Endothelial cell of umbilical vein (primary cell): Measurements from ENCODE around the gene CDYL. TPM values are rescaled to one million over a fixed set of nuclear protein-coding genes. Genes with fewer than 3 reads are reported as not detected.

Experiments
- BruUV-seq: library from RNA; stranded (reverse); fragments of 400-500 nt; replicated peaks from 2 replicates; lab custom pipeline; 2021; lab: Mats Ljungman, UMichigan
- CTCF ChIA-PET: fragments of 300-600, 350-600 bp; sonication (Branson Sonifier 250); formaldehyde crosslinking; loops from one replicate; lab custom pipeline; 2021; ENCODE audit warnings: antibody characterized with exemption, inconsistent platforms; lab: Charles Lee
- POLR2A ChIA-PET: fragments of 300-600, 350-600 bp; sonication (Branson Sonifier 250); formaldehyde crosslinking; loops from one replicate; lab custom pipeline; 2021; ENCODE audit warnings: antibody characterized with exemption, inconsistent platforms; lab: Charles Lee
- DNase-seq: peaks from one replicate; pipeline ENCODE4 v3.0.0-alpha.2; 2011; ENCODE audit warnings: low read depth, low spot score
- FAIRE-seq: peaks from 2 replicates; lab custom pipeline; 2011; peaks lifted over from hg19 to GRCh38; lab: Jason Lieb, UNC
- H2AFZ ChIP-seq: 2 replicates; pipeline ENCODE4 v1.6.0; 2012; ENCODE audit warnings: low read depth, low read length, control low read depth, inconsistent platforms
- H3K27ac ChIP-seq: 2 replicates; pipeline ENCODE4 v1.5.1; 2011; ENCODE audit warnings: low read depth, mild to moderate bottlenecking, control low read depth, low read length, moderate library complexity; ENCODE audit not compliant: insufficient read depth
- H3K27me3 ChIP-seq, 2 experiments: 2 replicates each; pipeline versions ENCODE4 v1.6.0 to v1.6.1; 2011; ENCODE audit warnings: low read length in 2 of 2, mixed read lengths in 1 of 2; ENCODE audit not compliant: control insufficient read depth in 2 of 2, insufficient read depth in 2 of 2
- H3K36me3 ChIP-seq, 2 experiments: 2 replicates in 1 of 2; 3 replicates in 1 of 2; pipeline ENCODE4 v1.5.1; 2011; ENCODE audit warnings: low read length in 2 of 2, mild to moderate bottlenecking in 1 of 2, moderate library complexity in 1 of 2; ENCODE audit not compliant: control insufficient read depth in 2 of 2, insufficient read depth in 2 of 2; ENCODE audit errors: extremely low read depth in 1 of 2
- H3K4me1 ChIP-seq: 3 replicates; pipeline ENCODE4 v1.5.1; 2011; ENCODE audit warnings: mild to moderate bottlenecking, low read length; ENCODE audit not compliant: control insufficient read depth, insufficient read depth; ENCODE audit errors: extremely low read depth
- H3K4me2 ChIP-seq: 2 replicates; pipeline ENCODE4 v1.6.1; 2011; ENCODE audit warnings: low read length, control low read depth, mixed read lengths; ENCODE audit not compliant: insufficient read depth
- H3K4me3 ChIP-seq, 3 experiments: fragments of 200-600 bp in 1 of 3; sonication (generic), shearing (Covaris generic) in 1 of 3; replicated peaks in 1 of 3; 2 replicates each; pipeline ENCODE4 v1.5.1; 2011 to 2016; ENCODE audit warnings: control low read depth in 3 of 3, low read length in 3 of 3, mild to moderate bottlenecking in 2 of 3, inconsistent platforms in 1 of 3, low read depth in 1 of 3, moderate library complexity in 1 of 3; ENCODE audit not compliant: insufficient read depth in 1 of 3
- H3K79me2 ChIP-seq: 2 replicates; pipeline ENCODE4 v1.6.0; 2012; ENCODE audit warnings: low read length, inconsistent platforms; ENCODE audit not compliant: control insufficient read depth, insufficient read depth
- H3K9ac ChIP-seq: replicated peaks from 2 replicates; pipeline ENCODE3; 2011; ENCODE audit warnings: low read length, control low read depth; ENCODE audit not compliant: insufficient read depth; ENCODE audit errors: extremely low read depth
- H3K9me1 ChIP-seq: replicated peaks from 3 replicates; pipeline ENCODE4 v1.6.0; 2011; ENCODE audit warnings: mild to moderate bottlenecking, low read length; ENCODE audit not compliant: control insufficient read depth, insufficient read depth; ENCODE audit errors: extremely low read depth
- H3K9me3 ChIP-seq: replicated peaks from 2 replicates; pipeline ENCODE4 v1.5.1; 2012; ENCODE audit warnings: low read length, inconsistent platforms; ENCODE audit not compliant: control insufficient read depth, insufficient read depth
- H4K20me1 ChIP-seq: replicated peaks from 2 replicates; pipeline ENCODE3; 2011; ENCODE audit warnings: mild to moderate bottlenecking, low read length; ENCODE audit not compliant: control insufficient read depth, insufficient read depth; ENCODE audit errors: extremely low read depth
- EZH2 ChIP-seq: IDR thresholded peaks from 2 replicates; pipeline ENCODE4 v1.6.1; 2012; ENCODE audit warnings: borderline replicate concordance, low read depth, mild to moderate bottlenecking, moderate library complexity, low read length, inconsistent platforms; ENCODE audit not compliant: severe bottlenecking
- FOS ChIP-seq: IDR thresholded peaks from 2 replicates; pipeline ENCODE4 v1.6.1; 2011; ENCODE audit warnings: mild to moderate bottlenecking, low read length, moderate library complexity, borderline replicate concordance; ENCODE audit not compliant: insufficient read depth
- GATA2 ChIP-seq: IDR thresholded peaks from 2 replicates; pipeline ENCODE4 v1.7.0; 2011; ENCODE audit warnings: low read depth, mild to moderate bottlenecking, moderate library complexity, mixed read lengths, low read length; ENCODE audit not compliant: insufficient read length, insufficient read depth
- JUN ChIP-seq: IDR thresholded peaks from 2 replicates; pipeline ENCODE4 v1.6.1; 2011; ENCODE audit warnings: borderline replicate concordance, low read depth; ENCODE audit not compliant: insufficient read length, insufficient read depth
- MYC ChIP-seq: IDR thresholded peaks from one replicate; pipeline ENCODE4 v1.6.1; 2011; ENCODE audit warnings: mild to moderate bottlenecking, low read depth, low read length
- POLR2A ChIP-seq: IDR thresholded peaks from 2 replicates; pipeline ENCODE4 v1.6.1; 2012; ENCODE audit warnings: low read depth, mild to moderate bottlenecking, control low read depth, low read length
- POLR2AphosphoS5 ChIP-seq: IDR thresholded peaks from 2 replicates; pipeline ENCODE4 v1.6.1; 2012; ENCODE audit warnings: low read depth, mild to moderate bottlenecking, control low read depth, low read length, moderate library complexity; ENCODE audit not compliant: insufficient read depth
- dilution Hi-C: fragments of 300-500 bp; cut with MboI; formaldehyde crosslinking; loops from one replicate; pipeline ENCODE4 v1.15.0; 2019; ENCODE audit warnings: low sequenced_read_pairs; ENCODE audit not compliant: extremely low pct_ligation_motif_present
- intact Hi-C: fragments of 100-400 bp; cut with micrococcal nuclease; formaldehyde crosslinking; loops from one replicate; pipeline ENCODE4 v1.10.0; 2022
- polyA plus RNA-seq, 4 experiments: library from polyadenylated mRNA; depleted of rRNA in 3 of 4; stranded (reverse) in 3 of 4; unstranded in 1 of 4; fragments of >200 nt; gene quantifications; 2 replicates each; pipeline versions ENCODE4 v1.2.1 to v1.2.3, GENCODE V29; 2011 to 2012; ENCODE audit warnings: missing spikeins in 1 of 4
- total RNA-seq: library from RNA; stranded (reverse); gene quantifications from 2 replicates; pipeline ENCODE4 v1.2.3, GENCODE V29; 2021
- TF ChIP-seq, protein P1 (sequence below): IDR thresholded peaks from 2 replicates; pipeline ENCODE4 v1.6.1; 2011; ENCODE audit not compliant: insufficient read depth, insufficient read length
- TF ChIP-seq, protein P2 (sequence below), 2 donors: IDR thresholded peaks; 1 replicate in 1 of 2; 2 replicates in 1 of 2; pipeline ENCODE4 v1.5.1; 2011; ENCODE audit warnings: low read length in 2 of 2, mild to moderate bottlenecking in 2 of 2, moderate library complexity in 2 of 2, control low read depth in 1 of 2, inconsistent platforms in 1 of 2, low read depth in 1 of 2; ENCODE audit not compliant: insufficient read depth in 1 of 2; ENCODE audit errors: extremely low read depth in 1 of 2

CDYL gene
- total and polyA plus RNA-seq, 2 donors (not counting 3 experiments of a cell fraction or from before 2014, with no cell fraction given), result 10.2 to 35.6 TPM

DNA sequence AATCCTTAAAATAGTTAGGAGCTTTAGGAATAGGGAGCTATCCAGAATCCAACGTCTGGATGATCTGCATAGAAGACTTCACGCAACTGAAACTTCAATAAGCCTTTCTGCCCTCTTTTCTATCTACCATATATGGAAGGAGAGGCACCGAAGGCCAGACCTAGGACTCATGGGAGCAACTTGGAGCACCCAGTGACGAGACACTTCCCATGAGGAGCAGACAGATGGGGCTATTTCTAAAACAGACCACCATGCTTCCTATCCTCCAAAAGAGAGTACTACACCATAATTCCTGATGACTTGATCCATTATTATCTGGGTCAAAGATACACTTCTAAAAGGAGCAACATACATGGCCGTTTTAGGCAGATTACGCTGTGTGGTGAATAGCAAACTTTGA, 221.7 kb downstream of the CDYL start:
- BruUV-seq, result no TSS peak
- H3K4me2 ChIP-seq, result no peak overlapping the region
- H4K20me1 ChIP-seq, result no peaks in the 10 kb centered on the region
- H3K4me3 ChIP-seq, result no peak overlapping the region
- H3K4me1 ChIP-seq, result no peaks in the 10 kb centered on the region
- FAIRE-seq, result no peak
- H3K27me3 ChIP-seq, result no peaks in the 10 kb centered on the region
- no peaks in the 10 kb centered on the region for H3K9me3 ChIP-seq
- no peaks in the 10 kb centered on the region for H3K9me1 ChIP-seq
- no peak overlapping the region for H3K27ac ChIP-seq
- CTCF ChIA-PET, result no interaction called here
- dilution Hi-C loops (no loop called here), intact Hi-C loops (no loop called here)
- no peak overlapping the region for H2AFZ ChIP-seq
- no peak for DNase-seq
- no peaks in the 10 kb centered on the region for H3K79me2 ChIP-seq
- no peak for TF ChIP-seq POLR2A
- TF ChIP-seq POLR2AphosphoS5, result no peak
- no peak for TF ChIP-seq GATA2
- TF ChIP-seq, protein P1, sequence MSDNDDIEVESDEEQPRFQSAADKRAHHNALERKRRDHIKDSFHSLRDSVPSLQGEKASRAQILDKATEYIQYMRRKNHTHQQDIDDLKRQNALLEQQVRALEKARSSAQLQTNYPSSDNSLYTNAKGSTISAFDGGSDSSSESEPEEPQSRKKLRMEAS, result no peak
- no peak for TF ChIP-seq FOS
- TF ChIP-seq EZH2, result no peak
- no peak for TF ChIP-seq JUN
- no peak for TF ChIP-seq MYC
- TF ChIP-seq, protein P2, sequence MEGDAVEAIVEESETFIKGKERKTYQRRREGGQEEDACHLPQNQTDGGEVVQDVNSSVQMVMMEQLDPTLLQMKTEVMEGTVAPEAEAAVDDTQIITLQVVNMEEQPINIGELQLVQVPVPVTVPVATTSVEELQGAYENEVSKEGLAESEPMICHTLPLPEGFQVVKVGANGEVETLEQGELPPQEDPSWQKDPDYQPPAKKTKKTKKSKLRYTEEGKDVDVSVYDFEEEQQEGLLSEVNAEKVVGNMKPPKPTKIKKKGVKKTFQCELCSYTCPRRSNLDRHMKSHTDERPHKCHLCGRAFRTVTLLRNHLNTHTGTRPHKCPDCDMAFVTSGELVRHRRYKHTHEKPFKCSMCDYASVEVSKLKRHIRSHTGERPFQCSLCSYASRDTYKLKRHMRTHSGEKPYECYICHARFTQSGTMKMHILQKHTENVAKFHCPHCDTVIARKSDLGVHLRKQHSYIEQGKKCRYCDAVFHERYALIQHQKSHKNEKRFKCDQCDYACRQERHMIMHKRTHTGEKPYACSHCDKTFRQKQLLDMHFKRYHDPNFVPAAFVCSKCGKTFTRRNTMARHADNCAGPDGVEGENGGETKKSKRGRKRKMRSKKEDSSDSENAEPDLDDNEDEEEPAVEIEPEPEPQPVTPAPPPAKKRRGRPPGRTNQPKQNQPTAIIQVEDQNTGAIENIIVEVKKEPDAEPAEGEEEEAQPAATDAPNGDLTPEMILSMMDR (IDR thresholded peaks at IDR 0.05; ENCODE audit: extremely low read depth in 1 of 2, insufficient read depth in 1 of 2, low read depth in 1 of 2, low read length in 2 of 2), result no peak
- POLR2A ChIA-PET, result no interaction called here
- no peak overlapping the region for H3K9ac ChIP-seq
- H3K36me3 ChIP-seq, result peaks cover 2 to 8% of the 10 kb centered on the region in 2 experiments
